MM.1S (cell line): ENCODE measurements around the gene FMN1.

ENCODE experiments used
- CTCF ChIP-seq: fragments of 300-600 bp; sonication (generic); IDR thresholded peaks from 2 replicates; pipeline ENCODE4 v1.5.1; 2016; ENCODE audit warnings: antibody characterized with exemption, low read length, mixed read lengths
- EZH2 ChIP-seq: fragments of 300-600 bp; sonication (generic); optimal IDR thresholded peaks from 2 replicates; pipeline ENCODE3; 2017; ENCODE audit warnings: low read depth, mild to moderate bottlenecking, antibody characterized with exemption, low read length, mixed read lengths

GRCh38 chr15:32908135-32908801, 286.2 kb downstream of the FMN1 start:
- TF ChIP-seq CTCF (no peak), EZH2 (no peak)
